DMS79 treated with DMSO at 0.1 percent for 48 hours (cell line): ENCODE data around the gene CACNB1.

Source experiments
- DNase-seq: peaks from one replicate; lab custom pipeline; 2025; lab: John Stamatoyannopoulos, UW

The CACNB1 gene

DNA sequence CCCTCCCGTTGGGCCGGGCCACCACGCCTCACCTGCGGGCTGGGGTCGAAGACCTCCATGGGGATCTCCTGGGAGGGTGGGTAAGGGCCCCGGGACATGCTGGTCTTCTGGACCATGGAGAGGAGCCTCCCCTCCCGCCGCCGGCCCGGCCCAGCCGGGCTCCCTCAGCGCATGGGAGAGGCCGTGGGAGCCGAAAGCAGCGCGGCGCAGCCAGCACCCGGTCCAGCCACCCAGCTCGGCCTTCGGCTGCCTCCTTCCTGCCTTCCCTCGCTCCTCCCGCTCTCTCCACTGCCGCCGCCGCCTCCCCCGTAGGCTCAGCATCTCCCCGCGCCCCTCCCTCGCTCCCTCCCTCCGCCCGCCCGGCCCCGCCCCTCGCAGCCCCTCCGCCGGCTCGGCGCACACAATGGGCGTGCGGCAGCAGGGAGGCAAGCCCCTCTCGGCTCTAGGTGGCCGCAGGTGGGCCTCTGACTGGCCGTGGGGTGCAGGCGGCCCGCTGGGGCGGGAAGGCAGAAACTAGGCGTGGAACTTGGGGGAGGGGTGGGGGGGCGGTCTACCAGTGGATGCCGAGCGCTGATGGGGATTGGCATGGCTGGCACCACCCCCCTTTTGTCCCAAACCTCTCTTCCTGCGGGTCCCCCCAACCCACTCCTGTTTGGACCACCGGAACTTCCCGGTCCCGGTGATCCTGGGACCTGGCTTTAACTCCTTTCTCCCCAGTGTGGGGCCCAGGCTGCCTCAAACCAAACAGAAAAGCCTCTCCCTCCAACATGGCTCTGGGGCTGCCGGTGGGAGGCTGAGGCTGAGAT is at the start of gene CACNB1:
CACNB1 (minus strand) TSS at position 290 of the 806 bp plus-strand sequence; CDS start at position 116, 174 bp downstream.
- peak; percentile 76 for DNase-seq

DNA sequence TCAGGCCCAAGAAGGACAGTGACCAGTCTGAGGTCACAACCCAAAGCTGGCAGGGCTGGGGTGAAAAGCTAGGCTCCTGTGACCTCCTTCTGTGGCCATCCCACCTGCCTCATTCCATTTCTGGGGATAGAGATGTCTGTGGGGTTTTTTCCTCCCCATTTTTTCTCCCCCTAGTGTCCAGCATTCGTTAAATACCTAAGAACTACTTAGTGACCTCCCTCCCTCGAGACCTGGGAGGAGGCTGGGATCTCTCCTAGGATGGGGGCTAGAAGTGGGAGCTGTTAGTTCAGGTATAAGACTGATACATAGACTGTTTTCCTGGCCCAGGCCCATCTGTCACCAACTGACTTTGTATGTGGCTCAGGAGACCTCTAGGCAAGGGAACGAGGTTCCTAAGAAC is 48.8 kb upstream of the CACNB1 start:
- no peak for DNase-seq

DNA sequence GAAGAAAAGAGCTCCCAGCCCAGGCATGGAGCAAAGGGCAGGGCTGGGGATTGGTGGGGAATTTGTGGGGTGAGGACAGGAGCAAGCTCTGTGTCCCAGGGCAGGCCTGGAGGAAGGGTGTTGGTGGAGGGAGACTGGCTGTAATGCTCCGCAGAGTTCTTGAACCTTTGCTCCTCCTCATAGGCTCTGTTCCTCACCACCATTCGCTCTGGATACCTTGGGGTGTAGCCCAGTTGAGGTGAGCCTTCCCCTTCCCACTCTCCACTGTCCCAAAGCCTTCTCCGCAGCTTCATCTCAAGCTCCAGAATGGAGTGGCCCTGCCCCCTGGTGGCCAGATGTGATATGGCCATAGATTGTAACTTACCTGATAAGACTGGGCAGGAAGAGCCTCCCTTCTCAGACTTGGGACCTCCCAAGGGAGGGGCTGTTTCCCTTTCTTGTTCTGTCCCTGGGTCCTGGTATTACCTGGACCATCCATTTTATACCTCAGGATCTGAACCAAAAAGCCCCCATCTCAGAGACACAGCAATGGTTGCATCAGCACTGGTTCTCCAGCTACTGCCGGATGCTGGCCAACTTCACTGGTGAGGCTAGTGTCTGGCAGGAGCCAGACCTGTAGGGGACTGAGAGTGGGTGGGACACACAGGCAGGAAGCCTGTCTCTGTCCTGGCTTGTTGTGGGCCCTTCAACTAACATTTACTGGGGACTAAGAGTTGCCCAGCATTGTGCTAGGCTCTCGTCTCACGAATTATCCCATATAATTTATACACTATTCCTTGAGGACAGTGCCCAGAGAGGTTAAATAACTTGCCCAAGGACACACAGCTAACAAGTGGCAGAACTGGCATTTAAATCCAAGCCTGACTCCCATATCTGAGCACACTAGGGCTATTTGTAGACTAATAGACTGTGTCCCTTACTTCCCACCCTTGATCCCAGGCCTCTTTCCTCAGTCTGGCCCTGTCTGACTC is 47.4 kb upstream of the CACNB1 start:
- peak; percentile 74 for DNase-seq

DNA sequence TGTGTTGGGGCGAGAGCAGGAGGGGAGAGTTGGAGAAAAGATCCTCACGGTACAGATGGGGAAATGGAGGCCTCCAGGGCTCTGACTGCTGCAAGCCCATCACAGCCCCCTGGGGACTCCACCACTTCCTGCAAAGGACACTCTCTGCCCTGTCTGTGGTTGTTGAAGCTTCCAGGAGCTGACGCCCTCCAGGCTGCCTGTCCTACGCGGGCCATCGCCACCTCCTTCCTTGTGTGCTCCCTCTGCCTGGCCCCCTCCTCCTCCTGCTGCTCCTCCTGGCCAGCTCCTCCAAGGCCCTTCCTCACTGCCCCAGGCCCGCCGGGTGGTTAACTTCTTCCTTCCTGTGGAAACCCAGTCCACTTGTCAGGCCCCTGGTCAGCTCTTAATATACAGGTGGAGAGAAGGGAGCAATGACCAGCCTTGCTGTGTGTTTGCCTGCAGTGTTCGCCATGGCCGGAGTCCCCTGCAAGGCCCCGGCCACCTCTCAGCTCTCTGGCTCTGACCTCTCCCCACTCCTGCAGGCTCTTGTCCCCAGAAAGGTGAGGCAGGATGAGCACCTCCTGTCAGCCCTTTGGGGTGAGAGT is 46.6 kb upstream of the CACNB1 start:
- no peak for DNase-seq

DNA sequence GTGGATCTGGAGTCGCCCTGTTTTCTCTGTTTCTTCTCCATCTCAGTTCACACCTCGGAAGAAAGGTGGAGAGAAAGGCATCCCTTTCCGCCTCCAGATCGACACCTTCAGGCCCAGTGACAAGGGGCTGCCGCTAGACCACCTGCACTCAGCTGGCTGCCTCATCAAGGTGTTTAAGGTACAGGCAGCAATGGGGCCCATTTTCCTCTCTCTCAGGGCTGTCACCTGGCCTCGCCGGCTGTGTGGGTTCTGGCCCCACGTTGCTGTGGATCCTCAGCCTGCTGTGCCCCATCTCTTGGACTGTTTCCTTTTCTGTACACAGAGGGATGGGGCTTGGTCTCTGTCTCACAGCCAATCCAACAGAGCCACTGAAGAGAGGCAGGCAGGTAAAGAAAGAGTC is 45.7 kb upstream of the CACNB1 start:
- no peak for DNase-seq

DNA sequence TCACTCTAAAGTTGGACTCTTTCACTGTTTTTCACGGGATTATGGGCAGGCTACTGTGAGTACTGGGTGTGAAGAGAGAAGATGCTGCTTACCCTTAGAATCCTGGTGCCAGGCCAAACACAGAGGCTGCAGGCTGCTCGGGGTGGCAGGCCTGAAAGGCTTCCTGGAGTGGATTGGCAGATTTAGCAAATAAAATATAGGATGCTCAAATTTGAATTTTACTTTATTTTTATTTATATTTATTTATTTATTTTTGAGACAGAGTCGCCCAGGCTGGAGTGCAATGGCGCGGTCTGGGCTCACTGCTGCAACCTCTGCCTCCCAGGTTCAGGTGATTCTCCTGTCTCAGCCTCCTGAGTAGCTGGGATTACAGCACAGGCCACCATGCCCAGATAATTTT is 43.2 kb upstream of the CACNB1 start:
- no peak for DNase-seq

DNA sequence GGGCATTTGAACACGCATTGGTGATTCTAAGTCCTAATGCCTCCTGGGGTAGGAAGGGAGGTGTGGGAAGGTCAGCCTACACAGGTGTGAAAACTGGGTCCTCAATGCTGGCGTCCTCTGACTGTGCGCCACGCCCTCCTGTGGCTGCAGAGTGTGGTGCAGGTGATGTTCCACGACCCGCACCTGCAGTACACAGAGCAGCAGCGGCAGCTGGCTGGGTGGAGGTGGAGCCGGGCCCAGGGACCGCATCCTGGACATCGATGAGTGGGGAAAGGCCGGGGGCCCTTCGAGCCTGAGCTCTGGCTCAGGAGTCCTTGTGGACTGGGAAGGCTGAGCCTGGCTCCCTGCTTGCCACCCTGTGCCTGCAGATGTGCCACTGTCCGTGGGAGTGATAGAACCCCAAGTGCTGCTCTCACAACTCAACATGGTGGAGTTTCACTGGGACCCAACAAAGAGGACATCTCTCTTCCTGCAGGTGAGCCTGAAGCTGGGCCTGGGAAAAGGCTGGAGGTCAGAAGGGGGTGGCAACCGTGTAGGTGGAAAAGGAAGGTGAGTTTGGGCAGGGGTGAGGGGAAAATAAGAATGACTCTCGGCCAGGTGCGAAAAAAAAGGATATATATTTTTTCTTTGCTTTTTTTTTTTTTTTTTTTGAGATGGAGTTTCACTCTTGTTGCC is 42.3 kb upstream of the CACNB1 start:
- DNase-seq = peak; percentile 12

DNA sequence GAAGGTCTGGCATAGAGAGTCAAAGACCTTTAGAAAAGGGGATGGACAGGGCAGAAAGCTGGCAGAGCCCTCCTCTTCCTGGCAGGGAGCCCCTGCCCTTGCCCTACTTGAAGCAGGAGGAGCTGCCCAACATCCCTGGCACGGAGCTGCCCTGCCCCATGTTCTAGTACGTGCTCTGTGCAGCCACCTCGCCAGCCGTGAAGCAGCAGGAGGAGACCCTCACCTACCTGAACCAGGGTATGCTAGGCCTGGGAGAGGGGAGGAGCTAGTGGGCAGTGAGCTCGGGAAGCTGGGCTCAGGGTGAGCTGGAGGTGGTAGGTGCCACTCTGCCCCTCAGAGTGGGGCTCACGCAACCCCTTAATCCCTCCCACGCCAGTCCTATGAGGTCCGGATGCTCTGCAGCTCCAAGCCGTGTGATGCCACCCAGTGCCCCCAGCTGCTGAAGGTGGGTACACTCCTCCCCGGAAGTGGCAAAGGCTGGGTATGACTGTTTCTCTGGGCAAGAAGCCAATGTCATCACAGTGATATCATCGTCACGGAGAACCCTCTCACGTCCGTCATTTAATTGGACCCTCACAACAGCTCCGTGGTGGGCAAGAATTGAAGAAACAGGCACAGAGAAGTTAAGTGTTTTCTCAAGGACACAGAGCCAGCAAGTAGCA is 41.0 kb upstream of the CACNB1 start:
- DNase-seq = peak; percentile 52

DNA sequence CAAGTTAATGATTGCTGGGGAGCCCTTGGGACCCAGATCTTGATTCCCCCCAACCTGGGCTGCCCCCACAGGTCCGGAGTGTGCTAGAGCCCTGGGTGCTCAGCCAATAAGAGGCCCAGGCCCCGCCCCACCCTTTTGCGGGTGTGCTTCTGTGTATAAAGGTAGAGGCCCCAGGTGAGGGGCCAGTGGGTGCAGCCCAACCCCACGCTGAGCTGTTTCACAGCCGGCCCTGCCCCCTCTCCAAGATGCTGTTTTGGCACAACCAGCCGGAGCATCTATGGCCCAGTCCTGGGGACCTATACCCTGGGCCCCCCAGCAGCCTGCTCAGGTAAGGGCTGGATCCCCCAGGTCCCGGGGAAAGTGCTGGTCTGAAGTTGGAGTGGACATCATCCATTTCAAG is 40.1 kb upstream of the CACNB1 start:
- no peak for DNase-seq

DNA sequence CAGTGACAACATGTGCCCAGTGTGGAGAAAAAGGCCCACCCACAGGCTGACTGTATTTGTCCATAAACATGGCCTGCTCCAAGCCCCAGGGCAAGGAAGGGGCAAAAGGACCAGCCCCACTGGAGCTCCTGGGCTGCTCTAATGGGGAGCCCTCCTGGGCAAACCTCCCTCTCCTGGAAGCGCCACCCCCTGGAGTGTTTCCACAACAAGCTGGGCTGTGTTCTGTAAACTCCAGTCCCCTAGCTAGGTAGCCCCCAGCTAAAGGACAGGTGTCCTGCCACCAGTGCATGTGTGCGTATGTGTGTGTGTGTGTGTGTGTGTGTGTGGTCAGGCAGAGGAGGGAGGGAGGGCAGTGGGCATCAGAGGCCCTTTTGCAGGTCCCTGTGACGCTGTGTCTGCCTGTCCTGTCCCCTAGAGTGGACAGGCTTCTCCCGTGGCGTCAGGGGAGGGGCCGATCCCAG is 39.5 kb upstream of the CACNB1 start:
- DNase-seq = no peak

DNA sequence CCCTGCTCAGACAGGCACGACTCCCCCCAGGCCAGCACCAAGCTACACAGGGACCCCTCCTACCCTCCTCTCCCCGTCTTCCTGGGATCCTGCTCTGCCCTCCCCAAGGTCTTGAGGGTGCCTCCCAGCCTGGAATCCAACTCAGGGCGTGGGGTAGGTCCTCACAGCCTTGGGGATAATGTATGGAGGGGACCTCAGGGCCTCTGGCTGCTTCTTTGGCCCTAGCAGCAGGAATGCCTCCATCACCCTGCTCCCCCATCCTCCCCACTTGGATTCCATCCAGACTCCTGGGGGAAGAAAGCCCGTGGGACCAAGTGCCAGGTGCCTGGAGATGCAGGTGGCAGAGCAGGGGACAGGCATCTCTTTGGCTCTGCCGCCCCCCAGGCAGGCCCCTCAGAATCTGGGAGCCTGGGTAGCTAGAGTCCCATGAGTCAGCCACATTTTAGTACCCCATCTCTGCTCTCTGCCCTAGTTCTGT is 39.0 kb upstream of the CACNB1 start:
- no peak for DNase-seq

DNA sequence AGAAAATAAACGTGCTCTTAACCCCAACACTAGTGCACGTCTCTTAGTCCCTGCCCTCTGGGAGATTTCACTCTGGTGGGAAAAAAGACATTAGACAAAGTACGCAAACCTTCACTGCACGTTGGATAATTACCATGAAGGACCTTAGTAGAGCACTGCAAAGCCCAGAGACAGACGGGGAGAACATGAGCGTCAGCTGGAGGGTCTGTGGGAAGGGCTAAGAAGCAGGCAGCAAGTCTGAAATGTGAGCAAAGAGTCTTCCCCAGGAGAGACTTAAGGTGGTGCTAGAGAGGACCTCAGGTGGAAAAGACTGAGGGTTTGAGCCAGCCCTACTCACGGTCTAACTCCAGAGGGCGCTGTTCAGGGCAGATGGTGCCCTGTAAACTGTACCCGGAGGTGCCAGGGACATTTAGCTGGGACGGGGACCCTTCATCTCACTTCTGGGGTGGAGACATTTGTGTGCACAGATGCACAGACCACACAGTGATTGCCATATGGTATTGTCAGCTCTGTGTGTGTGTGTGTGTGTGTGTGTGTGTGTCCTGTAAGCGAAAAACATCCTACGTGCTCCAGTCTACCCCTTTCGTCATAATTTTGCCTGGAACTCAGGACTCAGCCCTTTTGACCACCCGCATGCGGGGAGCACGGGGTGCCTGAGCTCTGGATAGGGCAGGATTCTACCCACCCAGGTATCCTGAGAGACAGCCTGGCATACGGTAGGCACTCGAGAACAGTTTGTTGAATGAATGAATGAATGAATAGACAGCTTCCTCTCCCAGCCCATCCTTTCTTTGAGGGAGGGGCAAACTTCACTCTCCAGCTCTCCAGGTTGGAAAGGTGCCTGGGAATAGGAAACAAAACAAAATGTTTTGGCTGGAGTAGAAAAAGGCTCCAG is 38.3 kb upstream of the CACNB1 start:
- peak; percentile 58 for DNase-seq

DNA sequence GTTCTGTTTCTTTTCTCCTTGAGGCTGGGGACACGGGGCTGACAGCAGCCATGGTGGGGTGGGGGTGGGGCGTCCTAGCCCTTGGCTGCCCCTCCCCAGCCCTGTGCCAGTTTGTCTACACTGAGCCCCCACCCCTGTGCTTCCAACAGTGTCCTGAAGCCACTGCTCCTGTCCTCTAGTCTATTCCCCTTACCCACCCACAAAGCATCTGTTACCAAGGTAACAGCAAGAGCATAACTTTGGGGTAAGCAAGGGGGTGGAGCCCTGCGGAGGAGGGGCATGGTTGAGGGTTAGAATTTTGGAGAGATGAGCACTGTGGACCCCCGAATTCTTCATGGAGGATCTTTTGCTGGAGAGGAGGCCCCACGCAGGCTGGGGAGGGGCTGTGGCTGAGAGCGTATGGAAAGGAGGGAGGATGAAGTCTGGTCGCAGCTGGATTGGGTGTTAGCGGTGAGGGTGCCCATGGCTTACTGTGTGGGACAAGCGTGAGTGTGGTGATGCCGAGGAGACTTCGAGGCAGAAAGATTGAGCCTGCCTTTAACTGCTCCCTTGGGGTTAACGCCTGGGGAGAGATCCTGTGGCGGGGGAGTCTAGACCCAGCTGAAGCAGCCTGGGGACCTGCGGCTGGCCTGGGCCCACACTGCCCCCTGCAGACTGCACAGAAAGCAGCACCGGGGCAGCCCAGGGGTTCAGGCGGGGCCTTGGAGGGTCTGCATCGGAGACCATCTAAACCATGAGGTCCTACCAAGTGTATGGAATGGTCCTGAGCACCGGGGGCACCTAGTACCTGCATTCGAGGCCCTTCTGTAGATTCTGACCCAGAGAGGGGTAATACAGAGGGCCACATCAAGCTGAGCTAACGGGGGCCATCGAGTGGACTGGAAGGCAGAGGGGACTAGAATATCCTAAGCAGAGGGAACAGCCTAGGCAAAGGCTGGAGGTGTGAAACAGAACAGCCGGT is 34.4 kb upstream of the CACNB1 start:
- peak; percentile 44 for DNase-seq

DNA sequence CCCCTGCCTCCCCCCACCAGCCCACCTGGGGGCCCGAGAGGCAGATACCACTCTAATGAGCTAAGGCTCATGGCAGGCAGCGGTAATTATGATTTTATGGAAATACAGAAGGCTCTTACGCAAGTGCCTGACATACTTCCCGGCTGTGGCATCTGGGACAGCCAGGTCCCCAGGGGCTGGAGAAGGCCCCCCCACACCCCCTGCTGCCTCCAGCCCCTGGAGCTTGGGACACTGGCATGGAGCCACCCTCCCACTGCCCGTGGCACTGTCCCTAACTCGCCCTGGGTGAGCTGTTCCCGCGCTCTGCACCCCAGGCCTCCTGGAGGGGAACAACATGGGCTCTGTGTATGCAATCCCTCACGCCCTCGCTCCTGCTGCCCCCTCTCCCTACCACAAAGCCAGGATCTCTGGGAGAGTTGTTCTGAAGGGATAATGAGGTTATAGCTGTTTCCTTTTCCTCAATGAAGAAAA is 33.7 kb upstream of the CACNB1 start:
- no peak for DNase-seq

DNA sequence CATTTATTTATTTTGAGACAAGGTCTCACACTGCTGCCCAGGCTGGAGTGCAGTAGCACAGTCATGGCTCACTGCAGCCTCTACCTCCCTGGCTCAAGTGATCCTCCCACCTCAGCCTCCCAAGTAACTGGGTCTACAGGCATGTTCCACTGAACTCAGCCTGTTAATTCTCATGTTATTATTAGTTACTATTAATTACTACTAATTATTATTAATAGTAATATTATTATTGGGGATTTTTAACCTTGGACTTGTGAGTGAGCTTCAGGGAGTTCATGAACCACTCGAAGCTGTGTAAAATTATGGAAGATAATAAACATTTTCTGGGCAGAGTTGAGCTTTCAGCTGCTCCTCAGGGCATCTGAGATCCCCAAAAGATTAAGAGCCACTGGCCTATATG is 32.9 kb upstream of the CACNB1 start:
- DNase-seq = no peak

DNA sequence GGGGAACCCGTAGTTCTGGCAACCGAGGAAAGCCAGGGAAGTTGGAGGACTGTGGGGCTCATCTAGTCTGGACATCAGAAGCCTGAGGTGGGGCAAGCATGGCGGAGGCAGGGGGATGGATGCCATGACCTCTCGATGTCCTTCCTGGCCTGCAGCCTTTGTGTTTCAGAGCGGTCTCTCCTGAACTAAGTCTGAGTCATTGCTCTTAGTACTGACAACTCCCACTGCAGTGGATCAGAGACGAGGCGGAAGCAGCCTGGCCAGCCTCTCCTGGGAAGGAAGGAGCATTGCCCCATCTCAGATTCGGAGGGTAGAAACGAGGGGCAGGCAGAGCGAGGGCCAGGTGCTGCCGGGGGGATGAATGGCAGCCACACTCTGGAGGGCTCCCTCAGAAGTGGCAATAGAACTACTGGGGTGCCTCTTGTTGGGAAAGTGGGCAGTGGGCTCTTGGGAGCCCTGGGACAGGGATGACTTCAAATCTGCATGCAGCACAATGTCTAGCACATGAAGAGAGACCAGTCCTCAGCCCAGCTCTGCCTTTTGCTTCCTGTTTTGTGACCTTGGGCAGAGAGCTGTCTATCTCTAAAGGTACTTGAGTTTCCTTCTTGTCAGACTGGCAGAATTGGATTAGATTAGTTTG is 31.9 kb upstream of the CACNB1 start:
- no peak for DNase-seq

DNA sequence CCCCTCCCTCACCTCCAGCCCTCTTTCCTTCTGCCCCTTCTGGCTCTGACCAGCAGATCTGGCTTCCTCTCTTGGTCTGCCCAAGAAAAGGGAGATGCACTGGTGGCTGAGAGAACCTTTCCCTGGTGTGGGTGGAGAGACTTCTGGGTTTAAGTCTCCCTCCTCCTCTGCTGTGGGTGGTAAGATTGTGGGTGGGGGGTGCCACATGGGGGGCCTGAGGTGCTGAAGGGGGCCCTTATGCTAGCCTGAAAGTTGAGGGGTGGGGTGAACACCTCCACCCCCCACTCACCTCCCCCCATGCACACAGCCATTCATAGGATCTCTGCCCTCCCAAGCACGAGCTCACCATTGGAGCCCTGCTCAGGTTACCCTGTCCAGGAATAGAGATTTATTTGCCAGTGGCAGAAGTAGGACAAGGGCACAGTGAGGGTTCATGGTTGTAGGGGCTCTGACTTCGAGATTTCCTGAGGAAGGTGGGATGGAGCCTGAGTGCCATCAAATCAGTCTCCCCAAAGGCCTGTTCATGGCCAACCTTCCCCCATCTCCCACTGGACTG is 30.0 kb upstream of the CACNB1 start:
- DNase-seq = no peak
